ENCODE measurements around the gene MICAL2. TPM values are rescaled to one million over a fixed set of nuclear protein-coding genes. Genes with fewer than 3 reads are reported as not detected.

MICAL2 gene
- total RNA-seq, 1 experiment from 2014 or later = 42.4 TPM

DNA sequence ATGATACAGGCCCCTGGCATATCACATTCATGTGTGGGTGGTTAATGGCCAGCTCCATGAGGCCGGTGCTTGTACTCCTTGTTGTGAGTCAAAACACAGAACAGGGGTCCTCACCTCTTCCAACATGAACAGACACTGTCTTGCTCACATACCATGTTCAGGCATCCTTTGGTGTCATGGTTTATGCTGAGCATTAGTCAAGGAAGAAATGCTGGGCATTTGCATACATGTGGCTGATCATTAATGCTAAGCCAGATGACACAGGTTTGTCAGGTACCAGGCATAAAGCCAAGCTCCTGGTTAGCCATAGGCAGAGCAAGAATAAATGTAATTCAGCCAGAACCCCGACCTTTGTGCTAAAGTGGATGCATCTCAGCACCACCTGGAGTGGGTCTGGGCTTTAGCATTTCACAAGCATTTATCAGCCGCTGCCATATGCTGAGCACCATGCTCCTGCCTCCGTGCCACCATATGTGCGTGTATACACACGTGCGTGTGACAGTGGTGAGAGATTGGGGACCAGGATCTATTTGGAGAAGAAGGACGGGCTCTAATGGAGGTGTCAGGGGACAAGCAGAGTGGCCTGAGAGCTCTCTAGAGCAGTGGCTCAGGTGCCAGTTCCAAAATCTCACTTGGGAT is 55.0 kb downstream of the MICAL2 start:
- H3K4me3 ChIP-seq = no peak overlapping the region
- no peaks in the 10 kb centered on the region for H3K27me3 ChIP-seq
- DNase-seq = no peak
- H3K36me3 ChIP-seq = peaks cover 49% of the 10 kb centered on the region
- no peaks in the 10 kb centered on the region for H3K9me3 ChIP-seq

DNA sequence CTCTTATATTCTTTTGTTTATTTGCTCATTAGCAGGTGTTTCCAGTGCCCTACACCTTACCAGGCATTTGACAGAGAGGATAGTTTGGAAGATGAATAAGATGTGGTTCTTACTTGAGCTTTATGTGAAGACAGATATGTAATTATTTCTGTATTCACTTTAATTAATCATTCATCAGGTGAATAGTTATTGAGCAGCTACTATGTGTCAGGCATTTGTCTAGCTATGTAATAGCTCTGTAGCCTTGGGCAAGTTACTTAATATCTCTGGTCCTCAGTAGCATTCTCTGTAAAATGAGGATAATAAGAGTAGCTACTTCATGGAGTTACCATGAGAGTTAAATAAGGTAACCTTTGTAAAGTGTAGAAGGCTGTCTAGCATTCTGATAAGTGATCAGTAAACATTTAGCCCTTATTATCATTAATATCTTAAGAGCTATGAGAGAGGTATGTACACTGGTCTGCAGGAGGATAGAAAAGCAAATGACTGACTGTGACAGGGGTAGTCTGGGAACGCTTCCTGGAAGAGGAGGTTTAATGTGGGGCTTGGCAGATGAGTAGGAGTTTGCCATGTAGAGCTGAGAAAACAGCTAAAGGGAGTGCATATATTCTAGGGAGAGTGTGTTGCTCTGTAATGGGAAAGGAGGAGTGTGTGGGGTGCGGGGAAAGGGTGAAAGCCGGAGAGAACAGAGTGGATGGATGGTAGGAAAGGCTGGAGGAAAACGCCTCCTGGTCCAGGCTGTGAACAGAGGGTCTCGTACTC is 56.1 kb downstream of the MICAL2 start:
- H3K4me3 ChIP-seq = no peak overlapping the region
- no peaks in the 10 kb centered on the region for H3K9me3 ChIP-seq
- no peaks in the 10 kb centered on the region for H3K27me3 ChIP-seq
- H3K36me3 ChIP-seq = peaks cover 52% of the 10 kb centered on the region
- DNase-seq = no peak

DNA sequence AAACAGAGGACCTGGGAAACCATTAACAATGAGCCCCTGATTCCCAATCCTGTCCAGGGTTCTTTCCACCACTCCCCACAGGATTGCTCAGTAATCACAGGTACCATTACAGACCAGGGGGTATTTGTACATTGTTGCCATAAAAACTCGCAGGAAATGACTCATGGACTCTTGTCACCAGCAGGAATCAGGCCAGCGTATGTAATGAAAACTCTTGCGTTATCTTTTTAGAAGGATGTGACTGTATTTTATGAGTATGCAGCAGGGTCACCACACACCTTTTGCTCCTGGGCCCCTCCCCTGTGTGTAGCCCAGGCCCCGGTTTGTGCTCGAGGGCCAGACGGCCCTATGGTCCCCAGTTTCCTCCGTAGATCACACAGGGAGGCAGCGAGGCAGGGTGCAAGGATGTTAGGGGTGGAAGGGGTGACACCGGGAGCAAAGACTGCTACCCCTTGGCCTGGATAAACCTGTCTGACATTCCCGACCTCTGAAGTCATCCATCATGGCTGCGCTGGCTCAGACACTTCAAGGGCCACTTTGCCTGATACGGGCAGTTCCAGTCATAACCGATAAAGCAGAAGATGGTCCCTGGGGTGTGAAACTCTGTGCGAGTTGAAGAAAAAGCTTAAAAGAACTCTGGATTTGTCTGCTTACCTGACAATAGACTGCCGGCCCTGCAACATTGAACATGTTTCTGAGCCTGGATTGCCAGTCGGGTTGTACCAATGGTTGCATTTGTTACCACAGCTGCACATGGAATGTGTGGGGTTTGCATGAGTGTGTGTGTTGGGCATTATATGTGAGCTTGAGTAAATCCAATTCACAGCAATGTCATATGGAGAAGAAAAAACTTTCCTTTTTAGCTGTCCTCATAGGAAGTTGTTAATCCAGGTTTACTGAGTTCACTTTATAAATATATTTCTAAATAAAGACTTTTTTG is 56.9 kb downstream of the MICAL2 start:
- H3K27me3 ChIP-seq = no peaks in the 10 kb centered on the region
- peaks cover 55% of the 10 kb centered on the region for H3K36me3 ChIP-seq
- H3K4me3 ChIP-seq = no peak overlapping the region
- H3K9me3 ChIP-seq = no peaks in the 10 kb centered on the region
- peak; percentile 37 for DNase-seq

DNA sequence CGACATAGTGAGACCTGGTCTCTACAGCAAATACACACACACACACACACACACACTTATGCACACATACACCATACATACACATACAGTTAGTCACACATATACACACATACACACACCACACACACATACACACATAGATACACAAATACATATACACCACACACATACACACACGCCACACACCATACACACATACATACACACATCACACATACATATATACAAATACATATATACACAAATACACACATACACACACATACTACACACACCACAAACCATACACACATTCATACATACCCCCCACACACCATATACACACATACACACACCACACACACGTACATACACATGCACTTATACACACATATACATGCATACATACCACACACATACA is 57.7 kb downstream of the MICAL2 start:
- Histone ChIP-seq H3K27me3 (no peaks in the 10 kb centered on the region), H3K9me3 (no peaks in the 10 kb centered on the region), H3K36me3 (peaks cover 48% of the 10 kb centered on the region), H3K4me3 (no peak overlapping the region)
- no peak for DNase-seq

DNA sequence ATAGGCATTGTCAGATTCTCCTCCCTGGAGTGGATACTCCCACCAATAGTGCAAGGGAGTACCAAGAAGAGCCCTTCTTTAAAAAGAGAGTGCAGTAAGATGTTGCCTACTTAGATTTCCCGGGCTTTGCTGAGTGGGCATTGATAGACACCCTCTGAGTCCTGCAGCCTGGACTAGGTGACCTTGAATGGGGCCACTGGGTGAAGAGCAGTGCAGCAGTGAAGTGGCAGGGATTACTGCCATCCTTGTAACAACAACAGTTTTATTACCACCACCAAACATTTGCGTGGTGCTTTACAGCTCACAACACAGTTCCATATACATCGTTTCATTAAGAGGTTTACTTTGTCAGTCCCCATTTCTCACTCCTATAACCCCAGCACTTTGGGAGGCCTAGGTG is 59.4 kb downstream of the MICAL2 start:
- peaks cover 33% of the 10 kb centered on the region for H3K36me3 ChIP-seq
- DNase-seq = no peak
- no peaks in the 10 kb centered on the region for H3K9me3 ChIP-seq
- no peak overlapping the region for H3K4me3 ChIP-seq
- H3K27me3 ChIP-seq = no peaks in the 10 kb centered on the region

DNA sequence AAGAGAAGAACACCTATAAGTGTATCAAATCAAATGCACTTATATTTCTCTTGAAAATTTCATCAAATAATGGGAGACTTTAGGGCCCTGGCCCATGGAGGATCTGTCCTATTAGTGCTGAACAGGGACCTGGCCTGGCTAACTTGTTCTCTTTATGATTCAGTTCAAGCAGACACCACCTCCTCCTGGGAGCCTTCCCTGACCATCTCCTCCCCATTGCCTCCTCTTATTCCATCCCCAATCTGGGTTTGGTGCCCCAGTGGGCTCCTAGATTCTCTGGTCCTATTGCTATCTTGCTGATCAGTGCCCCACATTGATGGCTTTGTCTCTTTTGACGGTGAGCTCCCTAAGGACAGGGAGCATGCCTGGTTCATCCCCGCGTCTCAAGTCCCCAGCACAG is 60.1 kb downstream of the MICAL2 start:
- no peaks in the 10 kb centered on the region for H3K27me3 ChIP-seq
- H3K36me3 ChIP-seq = peaks cover 36% of the 10 kb centered on the region
- DNase-seq = no peak
- no peak overlapping the region for H3K4me3 ChIP-seq
- no peaks in the 10 kb centered on the region for H3K9me3 ChIP-seq

DNA sequence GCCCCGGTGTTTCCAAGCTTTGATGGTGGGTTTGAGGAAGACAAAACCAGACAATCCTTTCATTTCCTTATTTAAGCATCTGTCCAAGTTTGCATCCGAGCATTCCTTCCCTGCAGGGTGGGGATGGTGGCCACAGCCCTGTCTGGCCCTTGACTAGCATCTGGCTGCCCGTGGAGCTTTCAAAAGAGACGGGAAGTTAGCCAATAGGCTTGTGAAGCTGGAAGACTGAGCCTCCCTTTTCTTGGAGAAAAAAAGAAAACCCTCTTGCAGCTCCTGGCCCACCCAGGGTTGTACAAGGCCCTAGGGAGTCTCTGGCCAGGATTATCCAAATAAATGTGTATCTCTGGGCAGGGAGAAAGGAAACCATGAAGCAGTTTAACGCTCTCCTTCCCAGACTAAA is 60.6 kb downstream of the MICAL2 start:
- Histone ChIP-seq H3K4me3 (no peak overlapping the region), H3K27me3 (no peaks in the 10 kb centered on the region), H3K36me3 (peaks cover 36% of the 10 kb centered on the region), H3K9me3 (no peaks in the 10 kb centered on the region)
- peak; percentile 77 for DNase-seq

DNA sequence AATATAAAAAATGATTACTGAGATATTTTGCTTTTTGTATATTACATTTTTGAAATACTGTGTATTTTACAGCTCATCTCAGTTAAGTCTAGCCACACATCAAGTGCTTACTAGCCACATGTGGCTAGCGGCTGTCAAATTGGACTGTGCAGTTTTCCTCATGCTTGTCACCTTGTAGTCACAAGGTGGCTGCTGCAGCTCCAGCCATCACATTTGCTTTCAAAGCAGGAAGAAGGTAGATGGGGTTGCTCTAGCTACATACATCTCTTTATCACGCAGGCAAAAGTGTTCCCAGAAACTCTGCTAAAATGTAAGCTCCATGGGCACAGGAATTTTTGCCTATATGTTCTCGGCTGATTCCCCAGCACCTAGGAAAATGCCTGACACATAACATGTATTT is 61.5 kb downstream of the MICAL2 start:
- Histone ChIP-seq H3K36me3 (peaks cover 30% of the 10 kb centered on the region), H3K27me3 (no peaks in the 10 kb centered on the region), H3K4me3 (no peak overlapping the region), H3K9me3 (no peaks in the 10 kb centered on the region)
- DNase-seq = no peak

DNA sequence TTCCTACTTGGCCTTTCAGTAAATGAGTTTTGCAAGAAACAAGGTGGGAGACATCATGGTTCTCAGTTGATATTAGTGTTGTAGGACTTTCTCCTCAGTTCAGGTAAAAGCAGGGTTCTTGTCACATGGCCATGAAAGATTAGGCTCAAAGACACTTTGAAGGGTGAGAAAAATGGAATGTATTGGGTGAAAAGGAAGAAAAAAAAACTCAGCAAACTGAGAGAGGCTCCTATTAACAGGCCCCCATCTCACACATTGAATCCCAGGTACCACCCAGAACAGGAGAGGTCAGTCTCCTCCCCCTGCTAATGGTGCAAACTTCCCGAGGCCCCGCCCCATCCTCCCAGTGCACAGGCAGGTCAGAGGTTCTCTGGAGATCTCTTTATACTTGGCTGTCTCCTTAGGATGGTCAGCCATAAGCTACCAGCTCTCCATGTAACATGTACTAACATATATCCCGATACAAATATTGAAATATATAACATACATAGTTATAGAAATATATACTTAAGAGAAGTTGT is 62.2 kb downstream of the MICAL2 start:
- peaks cover 29% of the 10 kb centered on the region for H3K36me3 ChIP-seq
- H3K27me3 ChIP-seq = no peaks in the 10 kb centered on the region
- no peak overlapping the region for H3K4me3 ChIP-seq
- H3K9me3 ChIP-seq = no peaks in the 10 kb centered on the region
- no peak for DNase-seq

DNA sequence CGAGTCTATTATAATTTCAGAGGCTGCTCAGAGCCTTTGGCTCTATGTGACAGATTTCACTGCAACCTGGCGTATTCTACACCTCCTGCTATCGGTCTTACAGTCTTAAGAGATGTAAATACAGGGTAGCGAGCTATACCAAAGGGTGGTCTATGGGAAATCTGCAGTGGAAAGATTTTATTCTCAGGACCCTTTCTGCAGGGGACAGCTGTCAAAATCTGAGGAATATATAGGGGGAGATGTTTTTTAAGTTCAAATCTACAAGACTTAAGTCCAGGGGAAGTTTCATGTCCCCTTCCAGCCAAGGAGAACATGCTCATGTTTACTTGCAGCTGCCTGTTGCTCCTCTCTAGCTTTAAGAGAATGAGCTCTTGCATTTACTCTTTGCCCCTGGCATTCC is 62.7 kb downstream of the MICAL2 start:
- Histone ChIP-seq H3K9me3 (no peaks in the 10 kb centered on the region), H3K4me3 (no peak overlapping the region), H3K27me3 (no peaks in the 10 kb centered on the region), H3K36me3 (peaks cover 26% of the 10 kb centered on the region)
- DNase-seq = no peak

DNA sequence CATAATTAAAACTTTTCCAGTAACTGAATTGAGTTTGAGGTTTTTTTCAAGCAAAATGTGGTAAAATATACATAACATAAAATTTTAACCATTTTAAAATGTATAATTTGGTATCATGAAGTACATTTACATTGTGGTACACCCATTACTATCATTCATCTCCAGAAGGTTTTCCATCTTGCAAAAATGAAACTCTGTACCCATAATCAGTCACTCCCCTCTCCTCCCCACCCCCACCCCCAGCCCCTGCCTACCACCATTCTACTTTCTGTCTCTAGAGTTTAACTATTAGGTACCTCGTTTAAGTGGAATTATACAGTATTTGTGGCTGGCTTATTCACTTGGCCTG is 63.7 kb downstream of the MICAL2 start:
- peaks cover 24% of the 10 kb centered on the region for H3K36me3 ChIP-seq

DNA sequence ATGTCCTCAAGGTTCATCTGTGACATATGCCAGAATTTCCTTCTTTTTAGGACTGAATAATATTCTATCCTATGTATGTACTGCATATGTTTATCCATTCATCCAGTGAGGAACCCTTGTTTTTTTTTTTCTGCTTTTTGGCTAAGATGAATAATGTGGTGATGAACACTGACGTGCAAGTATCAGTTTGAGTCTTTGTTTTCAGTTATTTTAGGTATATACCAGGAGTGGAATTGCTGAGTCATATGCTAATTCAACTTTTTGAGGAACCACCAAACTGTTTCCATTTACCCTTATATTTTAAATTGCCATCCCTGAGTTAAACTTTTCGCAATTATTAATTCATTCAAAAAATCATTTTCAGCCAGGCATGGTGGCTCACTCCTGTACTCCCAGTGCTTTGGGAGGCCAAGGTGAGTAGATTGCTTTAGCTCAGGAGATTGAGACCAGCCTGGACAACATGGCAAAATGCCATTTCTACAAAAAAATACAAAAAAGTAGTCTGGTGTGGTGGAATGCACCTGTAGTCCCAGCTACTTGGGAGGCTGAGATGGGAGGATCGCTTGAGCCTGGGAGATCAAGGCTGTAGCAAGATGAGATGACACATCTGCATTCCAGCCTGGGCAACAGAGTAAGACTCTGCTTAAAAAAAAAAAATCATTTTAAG is 64.2 kb downstream of the MICAL2 start:
- DNase-seq = no peak
- peaks cover 23% of the 10 kb centered on the region for H3K36me3 ChIP-seq
- H3K9me3 ChIP-seq = no peaks in the 10 kb centered on the region
- no peak overlapping the region for H3K4me3 ChIP-seq
- H3K27me3 ChIP-seq = no peaks in the 10 kb centered on the region

More for the DNA sequence above, 63.7 kb downstream of the MICAL2 start:
- no peak for DNase-seq
- no peaks in the 10 kb centered on the region for H3K9me3 ChIP-seq
- no peak overlapping the region for H3K4me3 ChIP-seq
- no peaks in the 10 kb centered on the region for H3K27me3 ChIP-seq

DNA sequence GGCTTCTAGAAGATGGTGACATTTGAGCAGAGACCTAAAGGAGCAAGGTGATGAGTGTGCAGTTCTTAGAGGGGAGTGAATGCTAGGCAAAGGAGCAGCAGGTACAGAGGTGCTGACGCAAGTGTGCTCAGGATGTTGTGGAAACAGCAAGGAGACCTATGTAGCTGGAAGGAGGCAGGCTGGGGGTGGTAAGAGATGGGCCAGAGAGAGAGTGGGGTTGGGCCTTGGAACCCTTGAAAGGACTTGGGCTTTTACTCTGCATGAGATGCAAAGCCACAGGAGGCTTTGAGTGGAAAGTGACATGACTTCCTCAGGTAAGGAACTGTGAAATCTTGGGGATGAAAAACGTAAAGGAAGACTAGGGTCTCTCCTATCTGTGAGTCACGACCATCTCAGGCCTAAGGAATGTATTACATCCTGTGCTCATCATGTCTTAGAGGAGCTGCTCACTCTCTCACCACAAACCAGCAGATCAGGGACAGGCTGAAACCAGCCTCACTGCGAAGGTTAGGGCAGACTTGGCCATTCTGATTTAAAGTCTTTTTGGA is 65.4 kb downstream of the MICAL2 start:
- DNase-seq = peak; percentile 62
- no peaks in the 10 kb centered on the region for H3K27me3 ChIP-seq
- H3K4me3 ChIP-seq = no peak overlapping the region
- H3K9me3 ChIP-seq = no peaks in the 10 kb centered on the region
- H3K36me3 ChIP-seq = peaks cover 21% of the 10 kb centered on the region

DNA sequence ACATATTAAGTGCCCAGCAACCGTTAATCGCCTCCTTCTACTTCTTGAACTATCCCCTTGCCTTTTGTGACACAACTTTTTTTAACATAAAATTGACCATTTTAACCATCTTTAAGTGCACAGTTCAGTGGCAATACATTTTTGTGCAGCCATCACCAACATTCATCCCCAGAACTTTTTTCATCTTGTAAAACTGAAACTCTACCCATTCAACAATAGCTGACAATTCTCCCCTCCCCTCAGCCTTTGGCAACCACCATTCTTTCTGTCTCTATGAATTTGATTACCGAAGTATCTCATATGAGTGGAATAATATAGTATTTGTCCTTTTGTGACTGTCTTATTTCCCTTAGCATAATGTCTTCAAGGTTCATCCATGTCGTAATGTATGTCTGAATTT is 66.0 kb downstream of the MICAL2 start:
- peaks cover 19% of the 10 kb centered on the region for H3K36me3 ChIP-seq
- no peak overlapping the region for H3K4me3 ChIP-seq

DNA sequence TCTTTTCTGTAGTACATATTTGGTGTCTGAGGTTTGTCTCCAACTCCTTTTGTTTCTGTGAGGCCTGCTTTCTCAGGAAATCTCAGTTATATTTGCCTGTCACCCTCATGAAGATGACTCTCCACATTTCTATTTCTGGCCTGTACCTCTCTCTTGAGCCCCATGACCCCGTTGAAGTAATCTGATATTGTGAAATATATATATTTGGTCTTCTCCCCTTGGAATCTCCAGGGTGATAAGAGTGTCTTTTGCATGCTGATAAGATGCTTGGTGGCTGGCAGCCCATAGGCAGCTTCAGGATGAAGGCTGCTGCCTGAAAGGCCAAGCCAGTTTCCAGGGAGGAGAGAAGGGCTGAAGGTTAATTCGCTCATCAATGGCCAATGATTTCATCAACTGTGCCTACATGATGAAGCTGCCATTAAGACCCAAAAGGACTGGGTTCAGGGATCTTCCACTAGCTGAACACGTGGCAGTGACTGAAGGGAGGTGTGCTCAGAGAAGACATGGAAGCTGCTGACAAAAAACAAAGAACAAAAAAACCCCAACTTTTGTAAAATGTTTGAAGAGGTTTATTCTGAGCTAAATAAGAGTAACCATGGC is 67.4 kb downstream of the MICAL2 start:
- Histone ChIP-seq H3K4me3 (no peak overlapping the region), H3K27me3 (no peaks in the 10 kb centered on the region), H3K36me3 (peaks cover 9% of the 10 kb centered on the region), H3K9me3 (no peaks in the 10 kb centered on the region)
- no peak for DNase-seq

More for the DNA sequence above, 66.0 kb downstream of the MICAL2 start:
- DNase-seq = no peak
- Histone ChIP-seq H3K9me3 (no peaks in the 10 kb centered on the region), H3K27me3 (no peaks in the 10 kb centered on the region)

DNA sequence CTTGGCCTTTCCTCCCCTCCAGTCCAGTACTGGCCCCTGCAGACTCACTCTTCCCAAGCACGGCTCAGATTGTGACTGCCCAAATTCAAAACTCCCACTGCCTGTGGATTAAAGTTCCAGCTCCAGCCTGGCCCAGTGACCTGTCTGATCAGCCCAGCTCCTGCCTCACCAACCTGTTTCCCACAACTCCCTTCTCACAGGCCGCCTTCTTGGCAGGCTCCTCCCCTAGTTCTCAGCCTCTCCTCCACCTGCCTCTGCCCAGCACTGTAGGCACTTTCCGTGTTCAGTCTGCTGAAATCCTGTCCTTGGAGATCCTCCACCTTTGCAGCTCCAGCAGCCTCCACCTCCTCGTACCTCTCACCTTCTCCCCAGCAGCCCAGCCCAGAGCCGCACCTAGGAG is 68.6 kb downstream of the MICAL2 start:
- no peak for DNase-seq
- H3K4me3 ChIP-seq = no peak overlapping the region
- H3K9me3 ChIP-seq = no peaks in the 10 kb centered on the region
- peaks cover 13% of the 10 kb centered on the region for H3K36me3 ChIP-seq
- H3K27me3 ChIP-seq = no peaks in the 10 kb centered on the region
